ENCODE data around the gene PLOD3.

PLOD3 gene

GRCh38 chr7:101165958-101166647 lies 51.3 kb downstream of the PLOD3 start:
- DNase-seq (ENCODE audit: low spot score), result no peak

GRCh38 chr7:101165075-101165957 lies 52.1 kb downstream of the PLOD3 start, which contains the start of gene VGF:
Gene VGF (minus strand): TSS chr7:101165569. CDS start chr7:101164843, 726 bp downstream.
- peak; percentile 98 for DNase-seq (ENCODE audit: low spot score)

- DNase-seq (ENCODE audit: low spot score), result peak; percentile 86
Measured at GRCh38 chr7:101164071-101164840, 53.1 kb downstream of the PLOD3 start.

- DNase-seq (ENCODE audit: low spot score), result peak; percentile 86
Measured at GRCh38 chr7:101163279-101164070, 53.9 kb downstream of the PLOD3 start.

GRCh38 chr7:101162551-101163278 lies 54.7 kb downstream of the PLOD3 start:
- DNase-seq (ENCODE audit: low spot score), result peak; percentile 93

GRCh38 chr7:101161692-101162471 lies 55.5 kb downstream of the PLOD3 start:
- no peak for DNase-seq (ENCODE audit: low spot score)

- DNase-seq (ENCODE audit: low spot score), result no peak
Measured at GRCh38 chr7:101160910-101161309, 56.5 kb downstream of the PLOD3 start.

- peak; percentile 83 for DNase-seq (ENCODE audit: low spot score)
Measured at GRCh38 chr7:101159696-101160674, 57.4 kb downstream of the PLOD3 start.

- no peak for DNase-seq (ENCODE audit: low spot score)
Measured at GRCh38 chr7:101156866-101157589, 60.4 kb downstream of the PLOD3 start.

- peak; percentile 51 for DNase-seq (ENCODE audit: low spot score)
Measured at GRCh38 chr7:101156277-101156676, 61.1 kb downstream of the PLOD3 start.

Data from RKO (cell line).